ENCODE results near the gene TLR6. TPM values are rescaled to one million over a fixed set of nuclear protein-coding genes. Genes with fewer than 3 reads are reported as not detected.
A peak's percentile ranks its signal among the peaks of the same experiment; 100 is the strongest.

TLR6 gene
- total and polyA plus RNA-seq, 10 of the 15 experiments (the other 5 are each of a cell fraction or from before 2014, with no cell fraction given), result 1.1 to 49.4 (median 12.5) TPM

DNA sequence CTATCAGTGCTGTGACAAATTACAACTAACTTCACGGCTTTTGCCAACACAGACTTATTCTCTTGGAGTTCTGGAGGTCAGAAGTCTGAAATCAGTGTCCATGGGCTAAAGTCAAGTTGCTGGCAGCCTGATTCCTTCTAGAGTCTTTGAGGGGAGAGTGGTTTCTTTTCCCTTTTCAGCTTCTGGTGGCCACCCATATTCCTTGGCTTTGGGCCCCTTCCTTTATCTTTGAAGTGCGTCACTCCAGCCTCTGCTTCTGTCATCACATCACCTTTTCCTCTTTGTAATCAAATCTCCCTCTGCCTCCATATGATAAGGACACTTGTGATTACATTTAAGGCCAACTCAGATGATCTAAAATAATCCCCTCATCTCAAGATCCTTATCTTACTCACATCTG, 20.0 kb upstream of the TLR6 start (continued):
- TF ChIP-seq ZZZ3 (IDR thresholded peaks at IDR 0.05; ENCODE audit: control insufficient read depth, insufficient read length, low read depth) (no peak), SIX5 (IDR thresholded peaks at IDR 0.05; ENCODE audit: low read depth, low read length, severe bottlenecking) (no peak), KLF5 (IDR thresholded peaks at IDR 0.05; ENCODE audit: partially characterized antibody) (no peak), SMARCA5 (IDR thresholded peaks at IDR 0.05) (no peak), ZNF384 (IDR thresholded peaks at IDR 0.05; ENCODE audit: borderline replicate concordance, low read depth, low read length) (no peak), EP300 (IDR thresholded peaks at IDR 0.05; ENCODE audit: borderline replicate concordance in 1 of 2, control insufficient read depth in 1 of 2, low read depth in 2 of 2, low read length in 2 of 2) (no peak), CEBPB (IDR thresholded peaks at IDR 0.05; ENCODE audit: borderline replicate concordance in 1 of 2, low read depth in 2 of 2, low read length in 2 of 2) (no peak)

DNA sequence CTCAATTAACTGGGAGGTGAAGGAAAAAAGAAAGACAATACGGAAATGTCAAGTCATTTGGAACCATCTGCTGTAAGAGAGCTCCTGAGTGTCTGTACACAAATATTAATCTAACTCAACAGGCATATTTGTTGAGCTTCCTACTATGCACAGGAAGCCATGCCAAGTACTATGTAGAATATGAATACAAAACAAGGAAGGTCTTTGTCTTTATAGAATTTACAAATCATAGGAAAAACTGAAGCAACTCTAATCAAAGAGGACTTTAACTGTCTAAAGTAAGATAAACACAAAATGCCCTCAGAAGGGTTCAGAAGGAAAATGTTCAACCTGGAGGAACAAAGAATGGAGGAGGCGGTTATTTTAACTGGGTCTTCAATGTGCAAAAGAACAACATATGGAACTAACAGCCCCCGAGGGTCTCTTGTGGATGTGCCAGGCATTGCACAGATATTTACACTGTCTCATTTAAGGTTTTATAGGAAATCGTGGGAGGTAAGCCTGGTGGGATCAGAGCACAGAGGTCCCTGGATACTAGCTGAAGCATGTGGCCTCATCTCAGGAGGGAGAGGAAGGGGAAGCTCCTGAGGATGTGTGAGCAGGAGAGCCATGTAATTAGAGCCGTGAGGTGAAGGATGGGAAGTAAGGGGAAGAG, 16.8 kb upstream of the TLR6 start:
- no TSS peak for BruUV-seq (replicated peaks)
- FAIRE-seq, result no peak
- in situ Hi-C loops (cut with MboI), result loop anchor here (25.0 kb wide), 1 partner anchor 561 kb away; no protein-coding TSS in a partner anchor

More for the DNA sequence above, 16.8 kb upstream of the TLR6 start:
- intact Hi-C loops (cut with micrococcal nuclease; ENCODE audit: unreplicated experiment), result no loop called here
- no peaks in the 10 kb centered on the region for H4K20me1 ChIP-seq (ENCODE audit: control insufficient read depth, insufficient read depth)
- ATAC-seq (peak; percentile 60), DNase-seq (ENCODE audit: low read depth, low spot score) (no peak)
- H3K27me3 ChIP-seq (replicated peaks in 1 of 2; ENCODE audit: control insufficient read depth in 2 of 2, insufficient read depth in 2 of 2, low read length in 1 of 2), result no peaks in the 10 kb centered on the region
- H3K9ac ChIP-seq (ENCODE audit: control insufficient read depth, insufficient read depth, low read length), result no peak overlapping the region
- H3K27ac ChIP-seq (ENCODE audit: control insufficient read depth, insufficient read depth), result no peak overlapping the region
- H3K36me3 ChIP-seq (ENCODE audit: control insufficient read depth in 2 of 2, insufficient read depth in 2 of 2, low read length in 1 of 2), result no peaks in the 10 kb centered on the region
- 49% methylated on average over 5 of the region's 5 CpGs for WGBS (ENCODE audit: insufficient coverage, insufficient replicate concordance, low lambda C conversion rate, missing lambda C conversion rate)
- H3K4me2 ChIP-seq (ENCODE audit: control insufficient read depth, insufficient read depth), result no peak overlapping the region
- TF ChIP-seq RAD21 (IDR thresholded peaks at IDR 0.05; ENCODE audit: insufficient read depth, low read depth, low read length) (peak; percentile 18; the same call in 1 of the 2 replicates), IKZF1 (conservative IDR thresholded peaks at IDR 0.05) (no peak)
- ChIA-PET RAD21 (ENCODE audit: unreplicated experiment) (interaction anchor here (0.9 to 1.8 kb wide), 5 partner anchors 11 to 114 kb away, joined by 3 to 12 read pairs (median 4); no protein-coding TSS in a partner anchor), CTCF (interaction anchor here (1.4 to 3.8 kb wide), 8 partner anchors 12 to 694 kb away, joined by 4 to 31 read pairs (median 12); no protein-coding TSS in a partner anchor), SMC1A (ENCODE audit: uncharacterized antibody, unreplicated experiment) (interaction anchor here (0.9 to 6.4 kb wide), 7 partner anchors 12 to 114 kb away, joined by 3 to 54 read pairs (median 5); no protein-coding TSS in a partner anchor), POLR2A (interaction anchor here (0.6 to 2.2 kb wide), 5 partner anchors 9 to 156 kb away, joined by 3 to 13 read pairs (median 4); no protein-coding TSS in a partner anchor)
- H3K4me1 ChIP-seq (ENCODE audit: control insufficient read depth, insufficient read depth, low read length), result peaks cover 2% of the 10 kb centered on the region; the same call in 1 of the 2 replicates
- no peaks in the 10 kb centered on the region for H3K79me2 ChIP-seq (ENCODE audit: control insufficient read depth, insufficient read depth, low read length)
- H2AFZ ChIP-seq (ENCODE audit: control insufficient read depth, low read depth, low read length), result no peak overlapping the region
- no peak overlapping the region for H3K4me3 ChIP-seq
- H3K9me3 ChIP-seq (replicated peaks; ENCODE audit: control insufficient read depth, insufficient read depth, low read length), result no peaks in the 10 kb centered on the region
